HEK293T (cell line): ENCODE results near the gene COIL.

ENCODE experiments used
- BHLHE40 ChIP-seq: fragments of 450-650 bp; IDR thresholded peaks from 2 replicates; pipeline ENCODE4 v1.6.1; 2016; ENCODE audit warnings: mild to moderate bottlenecking, moderate library complexity, borderline replicate concordance
- ELF4 ChIP-seq: fragments of 450-650 bp; IDR thresholded peaks from 2 replicates; pipeline ENCODE4 v1.6.1; 2017; ENCODE audit warnings: antibody characterized with exemption
- FOXA1 ChIP-seq: fragments of 450-650 bp; IDR thresholded peaks from 2 replicates; pipeline ENCODE4 v1.6.1; 2016; ENCODE audit warnings: mild to moderate bottlenecking
- FOXM1 ChIP-seq: fragments of 450-650 bp; IDR thresholded peaks from 2 replicates; pipeline ENCODE4 v1.6.1; 2017; ENCODE audit warnings: mild to moderate bottlenecking, borderline replicate concordance
- HDGF ChIP-seq: fragments of 450-650 bp; IDR thresholded peaks from 2 replicates; pipeline ENCODE4 v1.6.1; 2017; ENCODE audit warnings: antibody characterized with exemption, borderline replicate concordance
- PKNOX1 ChIP-seq: fragments of 450-650 bp; IDR thresholded peaks from 2 replicates; pipeline ENCODE4 v1.6.1; 2016
- SP1 ChIP-seq: fragments of 450-650 bp; IDR thresholded peaks from 2 replicates; pipeline ENCODE4 v1.6.1; 2017
- SUZ12 ChIP-seq: fragments of 450-650 bp; IDR thresholded peaks from 2 replicates; pipeline ENCODE4 v1.6.1; 2016; ENCODE audit warnings: mild to moderate bottlenecking
- TARDBP ChIP-seq: fragments of 450-650 bp; IDR thresholded peaks from 2 replicates; pipeline ENCODE4 v1.6.1; 2016
- ZNF384 ChIP-seq: fragments of 450-650 bp; IDR thresholded peaks from 2 replicates; pipeline ENCODE4 v1.6.1; 2016

- TF ChIP-seq BHLHE40 (no peak), TARDBP (no peak), PKNOX1 (no peak), SUZ12 (no peak), FOXM1 (no peak), ELF4 (no peak), FOXA1 (no peak), SP1 (no peak), ZNF384 (no peak), HDGF (no peak)
Observed at GRCh38 chr17:56909742-56910508, 50.9 kb downstream of the COIL start.
